SK-MEL-5 (cell line): ENCODE data around the gene PICK1. TPM values are rescaled to one million over a fixed set of nuclear protein-coding genes. Genes with fewer than 3 reads are reported as not detected.

Experiments
- DNase-seq: peaks from one replicate; pipeline ENCODE4 v3.0.0-alpha.2; 2016; ENCODE audit warnings: low read depth, low spot score
- in situ Hi-C: cut with HindIII; loops from 2 replicates; pipeline ENCODE4 v1.10.0; 2016; ENCODE audit warnings: low sequenced_read_pairs, high pct_unique_total_duplicates, low pct_unique_long_range_greater_than_20kb
- total RNA-seq: library from RNA; depleted of rRNA; stranded (reverse); fragments of >200 nt; shearing (Covaris generic); gene quantifications from 2 replicates; pipeline ENCODE4 v1.2.3, GENCODE V29; 2014

PICK1 gene
- total RNA-seq, 1 experiment from 2014 or later, result 35.7 TPM

GRCh38 chr22:38097557-38098409 lies 40.6 kb downstream of the PICK1 start:
- in situ Hi-C loops, result no loop called here
- no peak for DNase-seq

- no peak for DNase-seq
- in situ Hi-C loops, result no loop called here
Measured at GRCh38 chr22:38098410-38099249, 41.4 kb downstream of the PICK1 start.

- DNase-seq, result no peak
- in situ Hi-C loops, result no loop called here
Measured at GRCh38 chr22:38103641-38104040, 46.4 kb downstream of the PICK1 start.

GRCh38 chr22:38104084-38104483 lies 46.9 kb downstream of the PICK1 start:
- in situ Hi-C loops, result no loop called here
- peak; percentile 84 for DNase-seq

- in situ Hi-C loops, result no loop called here
- no peak for DNase-seq
Measured at GRCh38 chr22:38106814-38107578, 49.8 kb downstream of the PICK1 start.

GRCh38 chr22:38107692-38108515 lies 50.7 kb downstream of the PICK1 start:
- in situ Hi-C loops, result no loop called here
- DNase-seq, result no peak

GRCh38 chr22:38108561-38109319 lies 51.5 kb downstream of the PICK1 start:
- in situ Hi-C loops, result no loop called here
- no peak for DNase-seq

- in situ Hi-C loops, result no loop called here
- DNase-seq, result no peak
Measured at GRCh38 chr22:38109371-38110001, 52.3 kb downstream of the PICK1 start.

GRCh38 chr22:38110008-38110862 lies 53.0 kb downstream of the PICK1 start, which contains the start of gene BAIAP2L2:
TSS of gene BAIAP2L2 (minus strand) at chr22:38110684. CDS start at chr22:38110525, 159 bp downstream.
- in situ Hi-C loops, result no loop called here
- DNase-seq, result no peak

- DNase-seq, result no peak
- in situ Hi-C loops, result no loop called here
Measured at GRCh38 chr22:38110863-38111852, 54.0 kb downstream of the PICK1 start.

GRCh38 chr22:38111925-38112355 lies 54.7 kb downstream of the PICK1 start:
- DNase-seq, result no peak
- in situ Hi-C loops, result no loop called here

- in situ Hi-C loops, result no loop called here
- no peak for DNase-seq
Measured at GRCh38 chr22:38112381-38112780, 55.2 kb downstream of the PICK1 start.

GRCh38 chr22:38114484-38115398 lies 57.5 kb downstream of the PICK1 start:
- peak; percentile 87 for DNase-seq
- in situ Hi-C loops, result no loop called here
